Suprapubic skin (tissue), 4 donors: ENCODE measurements around the gene SLF2.

Experiments used
- POLR2A ChIP-seq, 2 donors: fragments of 450-650 bp; IDR thresholded peaks; one replicate each; pipeline ENCODE4 v1.6.1; 2017; ENCODE audit warnings: antibody characterized with exemption in 2 of 2, mild to moderate bottlenecking in 2 of 2, moderate library complexity in 2 of 2
- POLR2AphosphoS5 ChIP-seq, 3 donors: sonication (generic); formaldehyde crosslinking; IDR thresholded peaks; one replicate each; pipeline ENCODE4 v1.6.1; 2017; ENCODE audit warnings: antibody characterized with exemption in 3 of 3
- TF ChIP-seq, protein P1 (sequence below), 2 donors: fragments of 200-600 bp in 1 of 2; fragments of 450-650 bp in 1 of 2; sonication (generic) in 1 of 2; IDR thresholded peaks; one replicate each; pipeline ENCODE4 v1.5.1; 2016 to 2019; ENCODE audit warnings: antibody characterized with exemption in 2 of 2, mild to moderate bottlenecking in 1 of 2, moderate library complexity in 1 of 2

GRCh38 chr10:100899171-100899570 is 13.6 kb upstream of the SLF2 start:
- TF ChIP-seq POLR2AphosphoS5 (IDR thresholded peaks at IDR 0.05) (no peak), POLR2A (IDR thresholded peaks at IDR 0.05) (no peak)
- TF ChIP-seq, protein P1, sequence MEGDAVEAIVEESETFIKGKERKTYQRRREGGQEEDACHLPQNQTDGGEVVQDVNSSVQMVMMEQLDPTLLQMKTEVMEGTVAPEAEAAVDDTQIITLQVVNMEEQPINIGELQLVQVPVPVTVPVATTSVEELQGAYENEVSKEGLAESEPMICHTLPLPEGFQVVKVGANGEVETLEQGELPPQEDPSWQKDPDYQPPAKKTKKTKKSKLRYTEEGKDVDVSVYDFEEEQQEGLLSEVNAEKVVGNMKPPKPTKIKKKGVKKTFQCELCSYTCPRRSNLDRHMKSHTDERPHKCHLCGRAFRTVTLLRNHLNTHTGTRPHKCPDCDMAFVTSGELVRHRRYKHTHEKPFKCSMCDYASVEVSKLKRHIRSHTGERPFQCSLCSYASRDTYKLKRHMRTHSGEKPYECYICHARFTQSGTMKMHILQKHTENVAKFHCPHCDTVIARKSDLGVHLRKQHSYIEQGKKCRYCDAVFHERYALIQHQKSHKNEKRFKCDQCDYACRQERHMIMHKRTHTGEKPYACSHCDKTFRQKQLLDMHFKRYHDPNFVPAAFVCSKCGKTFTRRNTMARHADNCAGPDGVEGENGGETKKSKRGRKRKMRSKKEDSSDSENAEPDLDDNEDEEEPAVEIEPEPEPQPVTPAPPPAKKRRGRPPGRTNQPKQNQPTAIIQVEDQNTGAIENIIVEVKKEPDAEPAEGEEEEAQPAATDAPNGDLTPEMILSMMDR (IDR thresholded peaks at IDR 0.05), result no peak
